K562 (cell line): ENCODE results near the gene PIP4K2A.

Source experiments
- ATF6 ChIP-seq: sonication (generic); formaldehyde crosslinking; IDR thresholded peaks from 2 replicates; pipeline ENCODE4 v1.4.0; 2020; ENCODE audit warnings: mild to moderate bottlenecking, missing genetic modification reagents
- KAT2B ChIP-seq: IDR thresholded peaks from one replicate; pipeline ENCODE4 v1.6.1; 2012; ENCODE audit warnings: low read depth, mild to moderate bottlenecking, control low read depth, inconsistent platforms, low read length, moderate library complexity
- MCM5 ChIP-seq: fragments of 450-650 bp; IDR thresholded peaks from 2 replicates; pipeline ENCODE4 v1.6.1; 2016; ENCODE audit warnings: low read depth
- NR2C2 ChIP-seq, 2 experiments: fragments of 200-800 bp in 1 of 2; sonication (Bioruptor generic) in 1 of 2; sonication (generic) in 1 of 2; formaldehyde crosslinking in 1 of 2; IDR thresholded peaks; 2 replicates each; pipeline versions ENCODE4 v1.6.1 to v1.8.0; 2016 to 2022; ENCODE audit warnings: mild to moderate bottlenecking in 1 of 2, missing compliant biosample characterization in 1 of 2, missing genetic modification characterization in 1 of 2, missing genetic modification reagents in 1 of 2
- SAP30 ChIP-seq: fragments of 200-600 bp; sonication (generic); IDR thresholded peaks from 2 replicates; pipeline ENCODE4 v1.6.1; 2012; ENCODE audit warnings: borderline replicate concordance, low read depth, mild to moderate bottlenecking, moderate library complexity, low read length, control low read depth, inconsistent platforms; ENCODE audit not compliant: insufficient read depth, poor library complexity, severe bottlenecking
- THRB ChIP-seq: fragments of 450-650 bp; formaldehyde crosslinking; conservative IDR thresholded peaks from 2 replicates; pipeline ENCODE4 v1.4.0; 2022; ENCODE audit warnings: mild to moderate bottlenecking, missing genetic modification characterization
- ZBTB33 ChIP-seq: sonication (generic); formaldehyde crosslinking; IDR thresholded peaks from 2 replicates; pipeline ENCODE4 v1.8.1; 2023; ENCODE audit warnings: mild to moderate bottlenecking, missing genetic modification reagents
- ZKSCAN1 ChIP-seq: fragments of 150-350 bp; IDR thresholded peaks from 2 replicates; pipeline ENCODE4 v1.6.1; 2016; ENCODE audit warnings: low read depth, low read length
- ZNF311 ChIP-seq: fragments of 250-450 bp; sonication (Bioruptor Pico); IDR thresholded peaks from 2 replicates; pipeline ENCODE4 v1.4.0; 2020; ENCODE audit warnings: mild to moderate bottlenecking, moderate library complexity
- ZNF592 ChIP-seq: fragments of 450-650 bp; IDR thresholded peaks from 2 replicates; pipeline ENCODE4 v1.6.1; 2017; ENCODE audit warnings: antibody characterized with exemption, mild to moderate bottlenecking

GRCh38 chr10:22604344-22605126 is 109.8 kb downstream of the PIP4K2A start:
- TF ChIP-seq THRB (no peak), ZKSCAN1 (no peak), ATF6 (CRISPR knock-in tag) (no peak), ZBTB33 (no peak), NR2C2 (CRISPR knock-in tag; IDR thresholded peaks at IDR 0.05) (no peak), NR2C2 (tag; IDR thresholded peaks at IDR 0.05) (no peak), SAP30 (no peak), MCM5 (no peak), KAT2B (no peak), ZNF311 (CRISPR knock-in tag) (no peak), ZNF592 (no peak)
